GM23338 (cell line): ENCODE measurements around the gene PF4V1. TPM values are rescaled to one million over a fixed set of nuclear protein-coding genes. Genes with fewer than 3 reads are reported as not detected.

ENCODE experiments used
- ATAC-seq: fragments of 200-7000 bp; cut with Tn5 transposase; 3 replicates; pipeline ENCODE4 v1.9.1; 2020
- DNase-seq: peaks from one replicate; pipeline ENCODE4 v3.0.0-alpha.2; 2015; ENCODE audit warnings: low spot score
- H2AFZ ChIP-seq: fragments of 200-600 bp; sonication (generic); 2 replicates; pipeline ENCODE4 v1.8.0; 2016; ENCODE audit warnings: antibody characterized with exemption, mild to moderate bottlenecking, moderate library complexity
- H3F3A ChIP-seq: fragments of 200-600 bp; sonication (generic); replicated peaks from 2 replicates; pipeline ENCODE4 v1.8.0; 2017; ENCODE audit warnings: antibody characterized with exemption, mixed run types, low read depth
- H3K27ac ChIP-seq: fragments of 200-600 bp; sonication (generic); 2 replicates; pipeline ENCODE4 v1.6.1; 2016; ENCODE audit warnings: low read depth
- H3K27me3 ChIP-seq: fragments of 200-600 bp; sonication (generic); 2 replicates; pipeline ENCODE4 v1.8.0; 2016; ENCODE audit warnings: mild to moderate bottlenecking, mixed run types, moderate library complexity; ENCODE audit not compliant: insufficient read depth
- H3K36me3 ChIP-seq: fragments of 200-600 bp; sonication (generic); 2 replicates; pipeline ENCODE4 v1.8.0; 2016; ENCODE audit warnings: mild to moderate bottlenecking; ENCODE audit not compliant: insufficient read depth
- H3K4me1 ChIP-seq: fragments of 200-600 bp; sonication (generic); 2 replicates; pipeline ENCODE4 v1.8.0; 2016; ENCODE audit warnings: mild to moderate bottlenecking, moderate library complexity; ENCODE audit not compliant: insufficient read depth
- H3K4me2 ChIP-seq: fragments of 200-600 bp; sonication (generic); 2 replicates; pipeline ENCODE4 v1.7.1; 2017; ENCODE audit warnings: mixed run types
- H3K4me3 ChIP-seq: fragments of 200-600 bp; sonication (generic); 2 replicates; pipeline ENCODE4 v1.6.1; 2016; ENCODE audit warnings: mixed run types
- H3K79me2 ChIP-seq: fragments of 200-600 bp; sonication (generic); replicated peaks from 2 replicates; pipeline ENCODE4 v1.8.0; 2017; ENCODE audit warnings: mild to moderate bottlenecking; ENCODE audit not compliant: insufficient read depth
- H3K9me2 ChIP-seq: fragments of 200-600 bp; sonication (generic); 2 replicates; pipeline ENCODE4 v1.8.0; 2017; ENCODE audit not compliant: insufficient read depth
- H4K20me1 ChIP-seq: fragments of 200-600 bp; sonication (generic); replicated peaks from 2 replicates; pipeline ENCODE4 v1.8.0; 2017; ENCODE audit warnings: mild to moderate bottlenecking; ENCODE audit not compliant: insufficient read depth
- H3K27ac Mint-ChIP-seq: 2 replicates; pipeline ENCODE4 v1.8.0; 2020; ENCODE audit warnings: inconsistent platforms, mild to moderate bottlenecking, moderate library complexity, mixed read lengths
- H3K27me3 Mint-ChIP-seq: 3 replicates; pipeline ENCODE4 v1.8.0; 2022; ENCODE audit warnings: low read depth, mild to moderate bottlenecking, moderate library complexity, mixed read lengths, inconsistent platforms; ENCODE audit not compliant: insufficient read depth, poor library complexity
- H3K36me3 Mint-ChIP-seq: 3 replicates; pipeline ENCODE4 v1.8.0; 2021; ENCODE audit warnings: low read depth, mild to moderate bottlenecking, inconsistent platforms, moderate library complexity, mixed read lengths
- H3K4me1 Mint-ChIP-seq: 3 replicates; pipeline ENCODE4 v1.8.0; 2020; ENCODE audit warnings: mild to moderate bottlenecking, inconsistent platforms, mixed read lengths
- H3K4me3 Mint-ChIP-seq: 3 replicates; pipeline ENCODE4 v1.8.0; 2021; ENCODE audit warnings: moderate library complexity, mild to moderate bottlenecking, inconsistent platforms, mixed read lengths
- H3K9me3 Mint-ChIP-seq: 3 replicates; pipeline ENCODE4 v1.8.0; 2020; ENCODE audit warnings: moderate library complexity, mild to moderate bottlenecking, inconsistent platforms, mixed read lengths
- CTCF ChIP-seq, 2 experiments: fragments of 200-600 bp in 1 of 2; sonication (generic) in 1 of 2; conservative IDR thresholded peaks; 2 replicates each; pipeline versions ENCODE4 v1.5.1 to v1.6.1; 2016 to 2017; ENCODE audit warnings: antibody characterized with exemption in 2 of 2, low read depth in 2 of 2, mild to moderate bottlenecking in 2 of 2, moderate library complexity in 1 of 2
- ETS1 ChIP-seq: IDR thresholded peaks from 2 replicates; pipeline ENCODE4 v1.6.1; 2016; ENCODE audit warnings: antibody characterized with exemption
- EZH2 ChIP-seq: fragments of 200-600 bp; sonication (generic); IDR thresholded peaks from one replicate; pipeline ENCODE4 v1.8.0; 2017; ENCODE audit warnings: antibody characterized with exemption, mild to moderate bottlenecking, low read depth; ENCODE audit not compliant: unreplicated experiment
- EZH2phosphoT487 ChIP-seq: fragments of 200-600 bp; sonication (generic); IDR thresholded peaks from one replicate; pipeline ENCODE4 v1.8.1; 2018; ENCODE audit warnings: antibody characterized with exemption; ENCODE audit not compliant: unreplicated experiment
- JUNB ChIP-seq: IDR thresholded peaks from one replicate; pipeline ENCODE4 v1.6.1; 2016; ENCODE audit warnings: antibody characterized with exemption; ENCODE audit not compliant: unreplicated experiment
- NANOG ChIP-seq: IDR thresholded peaks from 2 replicates; pipeline ENCODE4 v1.6.1; 2016; ENCODE audit warnings: antibody characterized with exemption, borderline replicate concordance
- REST ChIP-seq: IDR thresholded peaks from one replicate; pipeline ENCODE4 v1.6.1; 2018; ENCODE audit warnings: antibody characterized with exemption; ENCODE audit not compliant: unreplicated experiment
- STAT1 ChIP-seq: IDR thresholded peaks from one replicate; pipeline ENCODE4 v1.6.1; 2016; ENCODE audit warnings: antibody characterized with exemption; ENCODE audit not compliant: unreplicated experiment
- ZNF114 ChIP-seq: fragments of 250-450 bp; sonication (Bioruptor Pico); IDR thresholded peaks from 2 replicates; pipeline ENCODE4 v1.5.0; 2020; ENCODE audit warnings: mild to moderate bottlenecking, moderate library complexity
- ZNF331 ChIP-seq: fragments of 250-450 bp; sonication (Bioruptor Pico); IDR thresholded peaks from 2 replicates; pipeline ENCODE4 v1.5.0; 2020; ENCODE audit warnings: low read depth, mild to moderate bottlenecking, moderate library complexity
- polyA plus RNA-seq: library from polyadenylated mRNA; unstranded; fragments of >200 nt; fragmentation: Nextera tagmentation; extraction: Ambion mirVana; gene quantifications from 2 replicates; pipeline ENCODE4 v1.2.1, GENCODE V29; 2016
- total RNA-seq: library from RNA; depleted of rRNA; stranded (reverse); fragments of >200 nt; shearing (Covaris generic); gene quantifications from 2 replicates; pipeline ENCODE4 v1.2.3, GENCODE V29; 2014

Gene PF4V1
- total and polyA plus RNA-seq, 2 experiments from 2014 or later, result 0.66 TPM; not detected in 1

- TF ChIP-seq REST (no peak), NANOG (no peak), EZH2 (no peak)
These were observed 7.8 kb downstream of the PF4V1 start (continued) for GRCh38 chr4:73860917-73861316.

GRCh38 chr4:73862322-73862721, 9.2 kb downstream of the PF4V1 start:
- ATAC-seq, result no peak
- Histone ChIP-seq H3K4me2 (no peak overlapping the region), H3F3A (no peaks in the 10 kb centered on the region)

More at GRCh38 chr4:73862322-73862721, 9.2 kb downstream of the PF4V1 start:
- Histone ChIP-seq H3K4me3 (no peak overlapping the region), H3K4me1 (no peaks in the 10 kb centered on the region), H3K9me2 (no peaks in the 10 kb centered on the region), H2AFZ (no peak overlapping the region), H3K27me3 (no peaks in the 10 kb centered on the region), H3K79me2 (no peaks in the 10 kb centered on the region), H3K27ac (no peak overlapping the region), H4K20me1 (no peaks in the 10 kb centered on the region), H3K36me3 (no peaks in the 10 kb centered on the region)
- DNase-seq, result no peak
- TF ChIP-seq JUNB (no peak), EZH2phosphoT487 (no peak), STAT1 (no peak), CTCF (conservative IDR thresholded peaks at IDR 0.05; ENCODE audit: low read depth in 2 of 2) (no peak), EZH2 (no peak), REST (no peak), ZNF114 (CRISPR knock-in tag) (no peak), ZNF331 (no peak), ETS1 (no peak)
- Mint-ChIP-seq H3K4me3 (no peak overlapping the region), H3K27me3 (peaks cover 2% of the 10 kb centered on the region), H3K36me3 (no peaks in the 10 kb centered on the region), H3K27ac (no peak overlapping the region), H3K9me3 (no peaks in the 10 kb centered on the region), H3K4me1 (peaks cover 3% of the 10 kb centered on the region; the same call in 2 of the 3 replicates)
